AG04449 (cell line): ENCODE measurements around the gene SBF1.

Experiments used
- CTCF ChIA-PET: fragments of 350-600 bp; formaldehyde crosslinking; extraction: SDS; loops from one replicate; lab custom pipeline; 2021; ENCODE audit warnings: antibody characterized with exemption; lab: Yijun Ruan, JAX
- POLR2A ChIA-PET: fragments of 400-600, 350-600 bp; formaldehyde crosslinking; extraction: SDS; loops from one replicate; lab custom pipeline; 2020; ENCODE audit warnings: antibody characterized with exemption, inconsistent platforms; lab: Yijun Ruan, JAX
- DNase-seq: peaks from one replicate; pipeline ENCODE4 v3.0.0-alpha.2; 2010; ENCODE audit warnings: low read depth, low spot score
- H3K4me3 ChIP-seq: 2 replicates; pipeline ENCODE4 v1.5.1; 2011; ENCODE audit warnings: low read depth, mild to moderate bottlenecking, control low read depth, low read length
- CTCF ChIP-seq: IDR thresholded peaks from one replicate; pipeline ENCODE4 v1.5.1; 2011; ENCODE audit warnings: mild to moderate bottlenecking, moderate library complexity, low read length, control low read depth, inconsistent platforms; ENCODE audit not compliant: insufficient read depth; ENCODE audit errors: missing control alignments

The SBF1 gene

GRCh38 chr22:50420581-50420980 is 54.3 kb downstream of the SBF1 start:
- ChIA-PET CTCF (interaction anchor here (0.6 to 1.4 kb wide), 2 partner anchors 10 to 78 kb away, joined by 3 read pairs; no protein-coding TSS in a partner anchor), POLR2A (no interaction called here)

GRCh38 chr22:50420015-50420414 is 54.8 kb downstream of the SBF1 start:
- no peak for TF ChIP-seq CTCF
- DNase-seq: no peak
- POLR2A ChIA-PET: no interaction called here
- no peak overlapping the region for H3K4me3 ChIP-seq
- CTCF ChIA-PET: interaction anchor here (1.4 kb wide), 1 partner anchor 78 kb away, joined by 3 read pairs; no protein-coding TSS in a partner anchor

More at GRCh38 chr22:50420581-50420980, 54.3 kb downstream of the SBF1 start:
- TF ChIP-seq CTCF: no peak
- no peak for DNase-seq
- no peak overlapping the region for H3K4me3 ChIP-seq

GRCh38 chr22:50419116-50419515 is 55.7 kb downstream of the SBF1 start:
- no peak for TF ChIP-seq CTCF
- POLR2A ChIA-PET: no interaction called here
- DNase-seq: no peak
- CTCF ChIA-PET: no interaction called here
- H3K4me3 ChIP-seq: no peak overlapping the region

GRCh38 chr22:50418624-50419023 is 56.2 kb downstream of the SBF1 start:
- no peak for DNase-seq
- ChIA-PET POLR2A (no interaction called here), CTCF (no interaction called here)
- no peak overlapping the region for H3K4me3 ChIP-seq
- no peak for TF ChIP-seq CTCF

- no peak overlapping the region for H3K4me3 ChIP-seq
- TF ChIP-seq CTCF: no peak
- DNase-seq: no peak
- ChIA-PET CTCF (interaction anchor here (1.0 kb wide), 1 partner anchor 12 kb away, joined by 3 read pairs; no protein-coding TSS in a partner anchor), POLR2A (no interaction called here)
Observed at GRCh38 chr22:50417411-50418210, 57.2 kb downstream of the SBF1 start.

- no peak overlapping the region for H3K4me3 ChIP-seq
- POLR2A ChIA-PET: no interaction called here
- no peak for TF ChIP-seq CTCF
- CTCF ChIA-PET: no interaction called here
- no peak for DNase-seq
Observed at GRCh38 chr22:50416996-50417395, 57.8 kb downstream of the SBF1 start.
